ENCODE results near the gene FXYD7. TPM values are rescaled to one million over a fixed set of nuclear protein-coding genes. Genes with fewer than 3 reads are reported as not detected.
"Not testable (repeated sequence)": the region's sequence is repeated elsewhere in the genome, so short reads cannot be mapped to it uniquely, and the experiment has no call there.

Gene FXYD7
- total RNA-seq, 1 experiment from 2014 or later, result 0.71 TPM

DNA sequence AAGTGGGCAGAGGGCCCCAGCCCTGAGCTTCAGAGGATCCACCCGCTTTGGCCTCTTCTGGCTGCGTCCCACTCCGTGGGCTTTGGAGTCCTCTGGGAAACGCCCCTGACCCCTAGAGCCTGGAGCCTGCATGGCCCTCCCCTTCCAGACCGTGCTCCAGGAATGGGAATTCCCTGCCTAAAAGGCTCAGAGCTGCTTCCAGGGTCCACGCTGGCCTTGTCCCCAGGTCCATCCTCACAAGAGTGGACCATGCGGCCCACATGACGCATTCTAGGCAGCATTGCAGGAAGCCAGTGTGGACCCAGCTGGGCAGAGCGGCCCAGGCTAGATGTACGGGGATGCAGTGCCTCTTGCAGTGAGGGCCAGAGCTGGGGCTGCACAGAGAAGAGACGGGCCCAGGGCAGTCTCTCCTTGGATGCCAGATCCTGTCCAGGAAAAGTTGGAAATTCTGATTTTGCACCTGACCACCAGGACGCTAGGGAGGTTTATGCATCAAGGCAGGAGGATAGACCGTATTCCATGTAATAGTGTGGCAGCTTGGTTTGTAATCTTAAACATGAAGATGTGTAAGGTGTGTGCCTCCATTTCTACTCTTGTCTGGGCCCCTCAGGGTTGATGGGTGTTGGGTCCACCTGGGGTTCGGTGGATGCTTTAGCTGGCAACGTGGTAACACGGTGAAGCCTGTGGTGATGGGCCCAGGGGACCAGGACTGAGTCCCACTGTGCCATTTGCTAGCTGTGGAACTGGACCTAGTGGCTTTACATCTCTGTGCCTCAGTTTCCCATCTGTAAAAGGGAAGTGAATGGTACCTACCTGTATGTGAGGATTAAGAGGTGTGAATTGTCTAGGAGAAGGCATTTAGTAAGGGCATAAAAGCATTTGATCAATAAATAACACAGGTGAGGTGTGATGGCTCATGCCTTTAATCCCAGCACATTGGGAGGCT, 42.2 kb upstream of the FXYD7 start (continued):
- no peak for TF ChIP-seq YY1 (IDR thresholded peaks at IDR 0.05; ENCODE audit: extremely low read depth, insufficient replicate concordance, low read depth, low read length)
- no peak for TF ChIP-seq JUND (IDR thresholded peaks at IDR 0.05)

DNA sequence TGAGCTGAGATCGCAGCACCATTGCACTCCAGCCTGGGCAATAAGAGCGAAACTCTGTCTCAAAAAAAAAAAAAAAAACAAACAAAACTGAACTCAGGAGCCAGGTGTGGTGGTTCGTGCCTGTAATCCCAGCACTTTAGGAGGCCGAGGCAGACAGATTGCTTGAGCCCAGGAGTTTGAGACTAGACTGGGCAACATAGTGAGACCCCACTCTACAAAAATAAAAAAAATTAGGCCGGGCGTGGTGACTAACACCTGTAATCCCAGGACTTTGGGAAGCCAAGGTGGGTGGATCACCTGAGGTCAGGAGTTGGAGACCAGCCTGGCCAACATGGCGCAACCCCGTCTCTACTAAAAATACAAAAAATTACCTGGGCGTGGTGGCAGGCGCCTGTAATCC, 41.1 kb upstream of the FXYD7 start:
- ATAC-seq; RAD21 ChIA-PET (ENCODE audit: low non-redundant PET in 1 of 2, low total read pairs in 2 of 2, uncharacterized antibody in 2 of 2, unreplicated experiment in 2 of 2); DNase-seq (ENCODE audit: low read depth, low spot score); intact Hi-C loops (cut with micrococcal nuclease); POLR2A ChIA-PET; BruUV-seq (replicated peaks); H3K79me2 ChIP-seq (ENCODE audit: insufficient read depth, low read length); H3K9me2 ChIP-seq (ENCODE audit: insufficient read depth); CTCF ChIA-PET; H4K20me1 ChIP-seq (ENCODE audit: insufficient read depth); H3K27me3 ChIP-seq (ENCODE audit: insufficient read depth, low read length); H2AFZ ChIP-seq (ENCODE audit: low read depth, low read length, poor library complexity, severe bottlenecking); H3K4me2 ChIP-seq (ENCODE audit: low read length); H3K36me3 ChIP-seq (ENCODE audit: control insufficient read depth in 1 of 2, insufficient read depth in 2 of 2, low read length in 2 of 2); H3K4me1 ChIP-seq (ENCODE audit: control insufficient read depth in 1 of 2, insufficient read depth in 2 of 2, low read length in 2 of 2); H3K4me3 ChIP-seq (replicated peaks in 1 of 2; ENCODE audit: low read depth in 1 of 2, low read length in 2 of 2); H3K9ac ChIP-seq (ENCODE audit: low read length); H3K27ac ChIP-seq (ENCODE audit: low read depth, low read length): not testable (repeated sequence)
- H3K9me3 ChIP-seq (ENCODE audit: control insufficient read depth in 1 of 2, insufficient read depth in 1 of 2, low read depth in 1 of 2, low read length in 2 of 2), result peaks cover 0 to 11% of the 10 kb centered on the region in 2 experiments; a peak in 1 of 4 replicates

DNA sequence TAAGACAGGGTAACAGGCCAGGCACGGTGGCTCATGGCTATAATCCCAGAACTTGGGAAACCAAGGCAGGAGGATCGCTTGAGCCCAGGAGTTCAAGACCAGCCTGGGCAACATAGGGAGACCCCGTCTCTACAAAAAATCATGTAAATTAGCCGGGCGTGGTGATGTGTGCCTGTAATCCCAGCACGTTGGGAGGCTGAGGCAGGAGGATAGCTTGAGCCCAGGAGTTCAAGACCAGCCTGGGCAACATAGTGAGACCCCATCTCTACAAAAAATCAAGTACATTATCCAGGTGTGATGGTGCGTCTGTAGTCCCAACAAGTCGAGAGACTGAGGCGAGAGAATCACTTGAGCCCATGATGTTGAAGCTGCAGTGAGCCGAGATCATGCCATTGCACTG, 39.4 kb upstream of the FXYD7 start:
- H3K36me3 ChIP-seq (ENCODE audit: control insufficient read depth in 1 of 2, insufficient read depth in 2 of 2, low read length in 2 of 2); H3K4me3 ChIP-seq (replicated peaks in 1 of 2; ENCODE audit: low read depth in 1 of 2, low read length in 2 of 2); BruUV-seq (replicated peaks); H2AFZ ChIP-seq (ENCODE audit: low read depth, low read length, poor library complexity, severe bottlenecking); CTCF ChIA-PET; DNase-seq (ENCODE audit: low read depth, low spot score); RAD21 ChIA-PET (ENCODE audit: low non-redundant PET in 1 of 2, low total read pairs in 2 of 2, uncharacterized antibody in 2 of 2, unreplicated experiment in 2 of 2); H3K27me3 ChIP-seq (ENCODE audit: insufficient read depth, low read length); POLR2A ChIA-PET; ATAC-seq; H3K79me2 ChIP-seq (ENCODE audit: insufficient read depth, low read length); H3K27ac ChIP-seq (ENCODE audit: low read depth, low read length); H4K20me1 ChIP-seq (ENCODE audit: insufficient read depth); H3K9ac ChIP-seq (ENCODE audit: low read length); H3K4me2 ChIP-seq (ENCODE audit: low read length); H3K9me2 ChIP-seq (ENCODE audit: insufficient read depth); intact Hi-C loops (cut with micrococcal nuclease): not testable (repeated sequence)
- peaks cover 0 to 11% of the 10 kb centered on the region in 2 experiments; a peak in 1 of 4 replicates for H3K9me3 ChIP-seq (ENCODE audit: control insufficient read depth in 1 of 2, insufficient read depth in 1 of 2, low read depth in 1 of 2, low read length in 2 of 2)
- H3K4me1 ChIP-seq (ENCODE audit: control insufficient read depth in 1 of 2, insufficient read depth in 2 of 2, low read length in 2 of 2), result peaks cover 8 to 16% of the 10 kb centered on the region in 2 experiments

All from HCT116 (cell line).